ENCODE data around the gene SKI. TPM values are rescaled to one million over a fixed set of nuclear protein-coding genes. Genes with fewer than 3 reads are reported as not detected.

SKI gene
- total RNA-seq, 3 donors from 2014 or later, result 22.1 to 33.8 (median 26.7) TPM

GRCh38 chr1:2316451-2316961 is 88.4 kb downstream of the SKI start:
- Histone ChIP-seq H3K4me1 (peaks cover 12 to 28% of the 10 kb centered on the region in 2 donors), H3K27me3 (no peaks in the 10 kb centered on the region), H3K27ac (peak overlapping the region; percentile 93 to 95), H3K4me3 (no peak overlapping the region), H3K9me3 (no peaks in the 10 kb centered on the region), H3K36me3 (no peaks in the 10 kb centered on the region)
- DNase-seq (ENCODE audit: low spot score in 2 of 2), result no peak
- intact Hi-C loops (cut with DNase I; ENCODE audit: low total_unique reads), result no loop called here
- TF ChIP-seq POLR2A (IDR thresholded peaks at IDR 0.05) (no peak), CTCF (IDR thresholded peaks at IDR 0.05) (no peak)

GRCh38 chr1:2317230-2318065 is 89.3 kb downstream of the SKI start:
- peaks cover 17 to 28% of the 10 kb centered on the region in 2 donors for H3K4me1 ChIP-seq
- no peak overlapping the region for H3K4me3 ChIP-seq
- intact Hi-C loops (cut with DNase I; ENCODE audit: low total_unique reads), result no loop called here
- no peaks in the 10 kb centered on the region for H3K9me3 ChIP-seq
- no peak for TF ChIP-seq CTCF (IDR thresholded peaks at IDR 0.05)
- no peak for TF ChIP-seq POLR2A (IDR thresholded peaks at IDR 0.05)
- no peak for TF ChIP-seq POLR2AphosphoS5 (IDR thresholded peaks at IDR 0.05)
- peak overlapping the region; percentile 93 to 95 for H3K27ac ChIP-seq
- no peaks in the 10 kb centered on the region for H3K27me3 ChIP-seq
- H3K36me3 ChIP-seq, result no peaks in the 10 kb centered on the region
- DNase-seq (ENCODE audit: low spot score in 2 of 2), result no peak

- H3K36me3 ChIP-seq, result no peaks in the 10 kb centered on the region
- TF ChIP-seq POLR2A (IDR thresholded peaks at IDR 0.05) (no peak), CTCF (IDR thresholded peaks at IDR 0.05) (no peak), POLR2AphosphoS5 (IDR thresholded peaks at IDR 0.05) (no peak)
- no peak for DNase-seq (ENCODE audit: low spot score in 2 of 2)
- no peaks in the 10 kb centered on the region for H3K27me3 ChIP-seq
- peaks cover 15 to 24% of the 10 kb centered on the region in 2 donors for H3K4me1 ChIP-seq
- intact Hi-C loops (cut with DNase I; ENCODE audit: low total_unique reads), result no loop called here
- H3K27ac ChIP-seq, result peak overlapping the region; percentile 12 to 97
- no peak overlapping the region for H3K4me3 ChIP-seq
- no peaks in the 10 kb centered on the region for H3K9me3 ChIP-seq
These were observed 90.5 kb downstream of the SKI start for GRCh38 chr1:2318314-2319278.

GRCh38 chr1:2319291-2319690 is 91.2 kb downstream of the SKI start:
- peak overlapping the region in 1 of 2 donors; percentile 97 for H3K27ac ChIP-seq

More at GRCh38 chr1:2319291-2319690, 91.2 kb downstream of the SKI start:
- DNase-seq (ENCODE audit: low spot score in 2 of 2), result no peak
- Histone ChIP-seq H3K27me3 (no peaks in the 10 kb centered on the region), H3K4me1 (peaks cover 11 to 20% of the 10 kb centered on the region in 2 donors), H3K4me3 (no peak overlapping the region), H3K9me3 (no peaks in the 10 kb centered on the region), H3K36me3 (no peaks in the 10 kb centered on the region)
- TF ChIP-seq CTCF (IDR thresholded peaks at IDR 0.05) (no peak), POLR2A (IDR thresholded peaks at IDR 0.05) (no peak), POLR2AphosphoS5 (IDR thresholded peaks at IDR 0.05) (no peak)
- intact Hi-C loops (cut with DNase I; ENCODE audit: low total_unique reads), result no loop called here

All from breast epithelium (tissue), 4 donors.